ENCODE results near the gene RAD51B. TPM values are rescaled to one million over a fixed set of nuclear protein-coding genes. Genes with fewer than 3 reads are reported as not detected.
A peak's percentile ranks its signal among the peaks of the same experiment; 100 is the strongest.

RAD51B gene
- total RNA-seq, 1 donor from 2014 or later, result 28.5 TPM

GRCh38 chr14:67943947-67944346, 124.4 kb downstream of the RAD51B start:
- intact Hi-C loops (cut with DNase I), result loop anchor here (2.0 to 5.0 kb wide), 3 partner anchors 303 to 875 kb away; partner anchors contain the start of gene ZFP36L1
- peaks cover 41% of the 10 kb centered on the region for H3K4me1 ChIP-seq
- peak overlapping the region; percentile 88 for H3K27ac ChIP-seq
- no peak overlapping the region for H3K4me3 ChIP-seq
- TF ChIP-seq CTCF (IDR thresholded peaks at IDR 0.05) (peak; percentile 59 to 90 (median 68)), POLR2A (IDR thresholded peaks at IDR 0.05) (no peak), POLR2AphosphoS5 (IDR thresholded peaks at IDR 0.05; ENCODE audit: insufficient read depth in 1 of 2, low read depth in 1 of 2) (peak in 1 of 2 donors; percentile 85)
- no peaks in the 10 kb centered on the region for H3K27me3 ChIP-seq
- no peak for DNase-seq (ENCODE audit: extremely low spot score in 2 of 2)
- no peaks in the 10 kb centered on the region for H3K36me3 ChIP-seq
- H3K9me3 ChIP-seq, result no peaks in the 10 kb centered on the region

- TF ChIP-seq POLR2A (IDR thresholded peaks at IDR 0.05) (no peak), POLR2AphosphoS5 (IDR thresholded peaks at IDR 0.05; ENCODE audit: insufficient read depth in 1 of 2, low read depth in 1 of 2) (no peak), CTCF (IDR thresholded peaks at IDR 0.05) (no peak)
- H3K4me1 ChIP-seq, result peaks cover 41% of the 10 kb centered on the region
- H3K4me3 ChIP-seq, result no peak overlapping the region
- intact Hi-C loops (cut with DNase I), result loop anchor here (5.0 kb wide), 2 partner anchors 303 to 848 kb away; partner anchors contain the start of gene ZFP36L1
- no peaks in the 10 kb centered on the region for H3K9me3 ChIP-seq
- H3K36me3 ChIP-seq, result no peaks in the 10 kb centered on the region
- H3K27ac ChIP-seq, result peak overlapping the region; percentile 88
- no peaks in the 10 kb centered on the region for H3K27me3 ChIP-seq
- no peak for DNase-seq (ENCODE audit: extremely low spot score in 2 of 2)
Measured at GRCh38 chr14:67944605-67945004, 125.0 kb downstream of the RAD51B start.

- Histone ChIP-seq H3K27ac (no peak overlapping the region), H3K36me3 (no peaks in the 10 kb centered on the region), H3K27me3 (no peaks in the 10 kb centered on the region), H3K4me1 (peaks cover 8% of the 10 kb centered on the region), H3K9me3 (no peaks in the 10 kb centered on the region), H3K4me3 (no peak overlapping the region)
- TF ChIP-seq POLR2A (IDR thresholded peaks at IDR 0.05), result no peak
- no peak for DNase-seq (ENCODE audit: extremely low spot score in 2 of 2)
- intact Hi-C loops (cut with DNase I), result no loop called here
Measured at GRCh38 chr14:67949771-67950170, 130.2 kb downstream of the RAD51B start.

- H3K9me3 ChIP-seq, result no peaks in the 10 kb centered on the region
- TF ChIP-seq CTCF (IDR thresholded peaks at IDR 0.05) (no peak), POLR2AphosphoS5 (IDR thresholded peaks at IDR 0.05; ENCODE audit: insufficient read depth in 1 of 2, low read depth in 1 of 2) (no peak), POLR2A (IDR thresholded peaks at IDR 0.05) (no peak)
- DNase-seq (ENCODE audit: extremely low spot score in 2 of 2), result no peak
- H3K27me3 ChIP-seq, result no peaks in the 10 kb centered on the region
- intact Hi-C loops (cut with DNase I), result no loop called here
- H3K36me3 ChIP-seq, result no peaks in the 10 kb centered on the region
- H3K4me3 ChIP-seq, result no peak overlapping the region
- no peak overlapping the region for H3K27ac ChIP-seq
- H3K4me1 ChIP-seq, result peaks cover 2% of the 10 kb centered on the region
Measured at GRCh38 chr14:67950386-67950785, 130.8 kb downstream of the RAD51B start.

- intact Hi-C loops (cut with DNase I), result no loop called here
- Histone ChIP-seq H3K36me3 (no peaks in the 10 kb centered on the region), H3K27me3 (no peaks in the 10 kb centered on the region), H3K27ac (no peak overlapping the region), H3K4me3 (no peak overlapping the region), H3K9me3 (no peaks in the 10 kb centered on the region), H3K4me1 (no peaks in the 10 kb centered on the region)
- TF ChIP-seq POLR2AphosphoS5 (IDR thresholded peaks at IDR 0.05; ENCODE audit: insufficient read depth in 1 of 2, low read depth in 1 of 2) (no peak), CTCF (IDR thresholded peaks at IDR 0.05) (no peak), POLR2A (IDR thresholded peaks at IDR 0.05) (no peak)
- no peak for DNase-seq (ENCODE audit: extremely low spot score in 2 of 2)
Measured at GRCh38 chr14:67951529-67952135, 132.1 kb downstream of the RAD51B start.

All from vagina (tissue), 2 donors.